ENCODE results near the gene ZBTB7C.

DNA sequence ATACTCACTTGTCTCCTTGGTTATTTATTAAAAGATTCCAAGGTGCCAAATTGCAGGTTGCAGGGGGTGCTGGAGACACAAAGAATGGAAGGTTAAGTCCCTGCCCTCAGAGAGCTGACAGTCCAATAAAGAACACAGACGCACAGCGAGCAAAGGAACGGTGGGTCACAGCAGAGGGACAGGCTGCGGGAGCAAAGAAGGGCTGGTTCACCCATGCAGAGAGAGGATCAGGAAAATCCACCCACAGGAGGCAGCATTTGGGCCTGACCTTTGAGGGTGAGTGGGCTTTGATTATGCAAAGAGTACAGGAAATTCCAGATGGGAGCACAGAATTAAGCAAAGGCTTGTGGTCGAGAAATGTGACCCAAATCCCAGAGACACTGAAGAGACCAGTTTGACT, 45.0 kb downstream of the ZBTB7C start:
- TF ChIP-seq POLR2A (IDR thresholded peaks at IDR 0.05; ENCODE audit: low read depth, low read length) (no peak), EZH2 (IDR thresholded peaks at IDR 0.05; ENCODE audit: borderline replicate concordance, control insufficient read depth, low read depth, low read length) (no peak), SIN3A (IDR thresholded peaks at IDR 0.05; ENCODE audit: low read depth, low read length) (no peak), TARDBP (IDR thresholded peaks at IDR 0.05; ENCODE audit: borderline replicate concordance) (no peak), GABPA (IDR thresholded peaks at IDR 0.05; ENCODE audit: low read depth) (no peak), ZSCAN29 (IDR thresholded peaks at IDR 0.05) (no peak), SMAD5 (IDR thresholded peaks at IDR 0.05; ENCODE audit: low read depth) (no peak), POLR2AphosphoS5 (IDR thresholded peaks at IDR 0.05; ENCODE audit: low read length) (no peak), NR2C2 (IDR thresholded peaks at IDR 0.05; ENCODE audit: borderline replicate concordance, control insufficient read depth, insufficient read length, low read depth) (no peak)
- TF ChIP-seq, protein P1, sequence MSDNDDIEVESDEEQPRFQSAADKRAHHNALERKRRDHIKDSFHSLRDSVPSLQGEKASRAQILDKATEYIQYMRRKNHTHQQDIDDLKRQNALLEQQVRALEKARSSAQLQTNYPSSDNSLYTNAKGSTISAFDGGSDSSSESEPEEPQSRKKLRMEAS (IDR thresholded peaks at IDR 0.05; ENCODE audit: low read depth, low read length) = no peak
- TF ChIP-seq, protein P2, sequence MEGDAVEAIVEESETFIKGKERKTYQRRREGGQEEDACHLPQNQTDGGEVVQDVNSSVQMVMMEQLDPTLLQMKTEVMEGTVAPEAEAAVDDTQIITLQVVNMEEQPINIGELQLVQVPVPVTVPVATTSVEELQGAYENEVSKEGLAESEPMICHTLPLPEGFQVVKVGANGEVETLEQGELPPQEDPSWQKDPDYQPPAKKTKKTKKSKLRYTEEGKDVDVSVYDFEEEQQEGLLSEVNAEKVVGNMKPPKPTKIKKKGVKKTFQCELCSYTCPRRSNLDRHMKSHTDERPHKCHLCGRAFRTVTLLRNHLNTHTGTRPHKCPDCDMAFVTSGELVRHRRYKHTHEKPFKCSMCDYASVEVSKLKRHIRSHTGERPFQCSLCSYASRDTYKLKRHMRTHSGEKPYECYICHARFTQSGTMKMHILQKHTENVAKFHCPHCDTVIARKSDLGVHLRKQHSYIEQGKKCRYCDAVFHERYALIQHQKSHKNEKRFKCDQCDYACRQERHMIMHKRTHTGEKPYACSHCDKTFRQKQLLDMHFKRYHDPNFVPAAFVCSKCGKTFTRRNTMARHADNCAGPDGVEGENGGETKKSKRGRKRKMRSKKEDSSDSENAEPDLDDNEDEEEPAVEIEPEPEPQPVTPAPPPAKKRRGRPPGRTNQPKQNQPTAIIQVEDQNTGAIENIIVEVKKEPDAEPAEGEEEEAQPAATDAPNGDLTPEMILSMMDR (IDR thresholded peaks at IDR 0.05 in 2 of 3, conservative IDR thresholded peaks at IDR 0.05 in 1 of 3; ENCODE audit: control insufficient read depth in 2 of 3, extremely low read depth in 1 of 3, insufficient read depth in 1 of 3, low read depth in 3 of 3, low read length in 3 of 3) = no peak
- TF ChIP-seq, protein P3, sequence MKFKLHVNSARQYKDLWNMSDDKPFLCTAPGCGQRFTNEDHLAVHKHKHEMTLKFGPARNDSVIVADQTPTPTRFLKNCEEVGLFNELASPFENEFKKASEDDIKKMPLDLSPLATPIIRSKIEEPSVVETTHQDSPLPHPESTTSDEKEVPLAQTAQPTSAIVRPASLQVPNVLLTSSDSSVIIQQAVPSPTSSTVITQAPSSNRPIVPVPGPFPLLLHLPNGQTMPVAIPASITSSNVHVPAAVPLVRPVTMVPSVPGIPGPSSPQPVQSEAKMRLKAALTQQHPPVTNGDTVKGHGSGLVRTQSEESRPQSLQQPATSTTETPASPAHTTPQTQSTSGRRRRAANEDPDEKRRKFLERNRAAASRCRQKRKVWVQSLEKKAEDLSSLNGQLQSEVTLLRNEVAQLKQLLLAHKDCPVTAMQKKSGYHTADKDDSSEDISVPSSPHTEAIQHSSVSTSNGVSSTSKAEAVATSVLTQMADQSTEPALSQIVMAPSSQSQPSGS (IDR thresholded peaks at IDR 0.05; ENCODE audit: low read length) = no peak

Data from GM12878 (cell line).